Naive thymus-derived CD4-positive, alpha-beta T cell (primary cell): Measurements from ENCODE around the gene SLC4A5. TPM values are rescaled to one million over a fixed set of nuclear protein-coding genes. Genes with fewer than 3 reads are reported as not detected.

Experiments
- ATAC-seq: fragments of 150-1000 bp; cut with Tn5 transposase; 2 replicates; pipeline ENCODE4 v1.10.0; 2021; ENCODE audit warnings: mild to moderate bottlenecking, moderate library complexity
- CTCF ChIA-PET: fragments of 350-600 bp; sonication (Branson Sonifier 250); formaldehyde crosslinking; loops from one replicate; lab custom pipeline; 2021; ENCODE audit warnings: antibody characterized with exemption; lab: Charles Lee
- POLR2A ChIA-PET: fragments of 350-600 bp; sonication (Branson Sonifier 250); formaldehyde crosslinking; loops from one replicate; lab custom pipeline; 2021; ENCODE audit warnings: antibody characterized with exemption, inconsistent platforms; lab: Charles Lee
- DNase-seq, 9 donors: peaks; one replicate each; pipeline versions ENCODE4 v3.0.0 to v3.0.0-alpha.2; 2020 to 2022; ENCODE audit warnings: mixed read lengths in 1 of 9
- H3K27ac ChIP-seq: one replicate; pipeline ENCODE4 v1.7.0; 2013; ENCODE audit warnings: mild to moderate bottlenecking, low read depth, low read length, moderate library complexity
- H3K27me3 ChIP-seq, 2 donors: one replicate each; pipeline ENCODE4 v1.7.0; 2013; ENCODE audit warnings: low read length in 2 of 2, mild to moderate bottlenecking in 2 of 2, moderate library complexity in 2 of 2; ENCODE audit not compliant: control insufficient read depth in 2 of 2, insufficient read depth in 2 of 2
- H3K36me3 ChIP-seq, 3 experiments: 1 replicate in 2 of 3; 2 replicates in 1 of 3; pipeline ENCODE4 v1.7.0; 2013; ENCODE audit warnings: low read length in 3 of 3, mild to moderate bottlenecking in 3 of 3, moderate library complexity in 1 of 3; ENCODE audit not compliant: insufficient read depth in 3 of 3, control insufficient read depth in 2 of 3
- H3K4me1 ChIP-seq, 2 donors: one replicate each; pipeline ENCODE4 v1.7.0; 2013; ENCODE audit warnings: low read length in 2 of 2, mild to moderate bottlenecking in 2 of 2, moderate library complexity in 1 of 2; ENCODE audit not compliant: control insufficient read depth in 2 of 2, insufficient read depth in 2 of 2
- H3K4me3 ChIP-seq: 2 replicates; pipeline ENCODE4 v1.7.0; 2013; ENCODE audit warnings: mild to moderate bottlenecking, low read length
- H3K9me3 ChIP-seq, 3 experiments: 1 replicate in 2 of 3; 2 replicates in 1 of 3; pipeline ENCODE4 v1.7.0; 2013; ENCODE audit warnings: low read length in 3 of 3; ENCODE audit not compliant: control insufficient read depth in 2 of 3
- H3K27ac Mint-ChIP-seq, 9 donors: one replicate each; pipeline ENCODE4 v1.8.0; 2020 to 2022; ENCODE audit warnings: mixed read lengths in 9 of 9, mild to moderate bottlenecking in 8 of 9, moderate library complexity in 5 of 9, inconsistent platforms in 2 of 9
- H3K27me3 Mint-ChIP-seq, 5 donors: one replicate each; pipeline ENCODE4 v1.8.0; 2021 to 2022; ENCODE audit warnings: mixed read lengths in 5 of 5, mild to moderate bottlenecking in 1 of 5
- H3K36me3 Mint-ChIP-seq, 5 donors: one replicate each; pipeline ENCODE4 v1.8.0; 2020 to 2022; ENCODE audit warnings: mixed read lengths in 5 of 5, mild to moderate bottlenecking in 3 of 5, inconsistent platforms in 1 of 5
- H3K4me1 Mint-ChIP-seq, 7 donors: one replicate each; pipeline ENCODE4 v1.8.0; 2020 to 2022; ENCODE audit warnings: mixed read lengths in 7 of 7, mild to moderate bottlenecking in 3 of 7, inconsistent platforms in 1 of 7
- H3K4me3 Mint-ChIP-seq, 10 donors: one replicate each; pipeline ENCODE4 v1.8.0; 2020 to 2022; ENCODE audit warnings: mild to moderate bottlenecking in 10 of 10, mixed read lengths in 10 of 10, moderate library complexity in 6 of 10, inconsistent platforms in 2 of 10
- H3K9me3 Mint-ChIP-seq, 11 donors: one replicate each; pipeline ENCODE4 v1.8.0; 2020 to 2022; ENCODE audit warnings: mixed read lengths in 11 of 11, mild to moderate bottlenecking in 4 of 11, inconsistent platforms in 1 of 11, moderate library complexity in 1 of 11
- intact Hi-C, 2 donors: fragments of 100-400 bp; cut with micrococcal nuclease; formaldehyde crosslinking; loops; one replicate each; pipeline ENCODE4 v1.15.1; 2023
- polyA plus RNA-seq, 2 donors: library from polyadenylated mRNA; unstranded; fragments of 300-500 nt; fragmentation: Illumina TruSeq; gene quantifications; one replicate each; pipeline ENCODE4 v1.2.3, GENCODE V29; 2021
- total RNA-seq, 6 experiments: library from RNA in 5 of 6; stranded (reverse) in 5 of 6; gene quantifications; 1 replicate in 5 of 6; 2 replicates in 1 of 6; pipeline ENCODE4 v1.2.3 and lab custom pipeline; 2021 to 2026

SLC4A5 gene
- total and polyA plus RNA-seq, 7 experiments from 2014 or later: 0.59 to 20.8 (median 14.8) TPM

GRCh38 chr2:74321737-74322136 lies 21.5 kb downstream of the SLC4A5 start:
- intact Hi-C loops: loop anchor here in 1 of 2 donors (5.0 kb wide), 1 partner anchor 39 kb away; no protein-coding TSS in a partner anchor
- peaks cover 0 to 7% (median 0%) of the 10 kb centered on the region in 5 donors for H3K27me3 Mint-ChIP-seq
- H3K36me3 Mint-ChIP-seq: peaks cover 0 to 49% (median 29%) of the 10 kb centered on the region in 5 donors
- H3K27ac Mint-ChIP-seq: no peak overlapping the region
- Histone ChIP-seq H3K36me3 (no peaks in the 10 kb centered on the region), H3K27ac (no peak overlapping the region), H3K4me3 (no peak overlapping the region), H3K27me3 (no peaks in the 10 kb centered on the region), H3K9me3 (no peaks in the 10 kb centered on the region), H3K4me1 (no peaks in the 10 kb centered on the region)
- H3K4me3 Mint-ChIP-seq: no peak overlapping the region
- ChIA-PET POLR2A (no interaction called here), CTCF (interaction anchor here (0.6 kb wide), 1 partner anchor 67 kb away, joined by 4 read pairs; no protein-coding TSS in a partner anchor)
- ATAC-seq (no peak), DNase-seq (no peak)
- no peaks in the 10 kb centered on the region for H3K9me3 Mint-ChIP-seq
- peaks cover 0 to 4% (median 0%) of the 10 kb centered on the region in 7 donors for H3K4me1 Mint-ChIP-seq

GRCh38 chr2:74317701-74318100 lies 25.5 kb downstream of the SLC4A5 start:
- Histone ChIP-seq H3K27ac (no peak overlapping the region), H3K27me3 (no peaks in the 10 kb centered on the region), H3K4me3 (no peak overlapping the region), H3K4me1 (no peaks in the 10 kb centered on the region), H3K9me3 (no peaks in the 10 kb centered on the region), H3K36me3 (peaks cover 0 to 4% (median 0%) of the 10 kb centered on the region in 3 experiments)
- Mint-ChIP-seq H3K27ac (peak overlapping the region in 1 of 9 donors; percentile 14), H3K9me3 (no peaks in the 10 kb centered on the region), H3K4me3 (no peak overlapping the region), H3K27me3 (peaks cover 0 to 6% (median 0%) of the 10 kb centered on the region in 5 donors), H3K36me3 (peaks cover 0 to 58% (median 46%) of the 10 kb centered on the region in 5 donors), H3K4me1 (peaks cover 0 to 6% (median 0%) of the 10 kb centered on the region in 7 donors)
- DNase-seq: no peak
- intact Hi-C loops: no loop called here
- ChIA-PET POLR2A (no interaction called here), CTCF (no interaction called here)
- ATAC-seq: no peak

GRCh38 chr2:74316627-74317295 lies 26.5 kb downstream of the SLC4A5 start:
- CTCF ChIA-PET: no interaction called here
- Histone ChIP-seq H3K4me1 (no peaks in the 10 kb centered on the region), H3K9me3 (no peaks in the 10 kb centered on the region), H3K36me3 (peaks cover 0 to 4% (median 0%) of the 10 kb centered on the region in 3 experiments), H3K27ac (no peak overlapping the region), H3K27me3 (no peaks in the 10 kb centered on the region), H3K4me3 (no peak overlapping the region)
- Mint-ChIP-seq H3K4me3 (no peak overlapping the region), H3K27me3 (peaks cover 0 to 4% (median 0%) of the 10 kb centered on the region in 5 donors), H3K36me3 (peaks cover 0 to 58% (median 47%) of the 10 kb centered on the region in 5 donors), H3K9me3 (no peaks in the 10 kb centered on the region), H3K4me1 (peaks cover 0 to 6% (median 0%) of the 10 kb centered on the region in 7 donors), H3K27ac (no peak overlapping the region)
- DNase-seq (no peak), ATAC-seq (no peak)
- POLR2A ChIA-PET: interaction anchor here (0.6 kb wide), 1 partner anchor 51 kb away, joined by 4 read pairs; no protein-coding TSS in a partner anchor
- intact Hi-C loops: no loop called here

- Histone ChIP-seq H3K4me3 (no peak overlapping the region), H3K4me1 (no peaks in the 10 kb centered on the region), H3K27ac (no peak overlapping the region), H3K27me3 (no peaks in the 10 kb centered on the region), H3K36me3 (peaks cover 0 to 4% (median 0%) of the 10 kb centered on the region in 3 experiments), H3K9me3 (no peaks in the 10 kb centered on the region)
- no peak for DNase-seq
- Mint-ChIP-seq H3K36me3 (peaks cover 0 to 50% (median 43%) of the 10 kb centered on the region in 5 donors), H3K27ac (no peak overlapping the region), H3K4me3 (no peak overlapping the region), H3K4me1 (peaks cover 0 to 6% (median 0%) of the 10 kb centered on the region in 7 donors), H3K9me3 (no peaks in the 10 kb centered on the region), H3K27me3 (peaks cover 0 to 12% (median 0%) of the 10 kb centered on the region in 5 donors)
- ChIA-PET POLR2A (interaction anchor here (0.5 kb wide), 1 partner anchor 14 kb away, joined by 3 read pairs; no protein-coding TSS in a partner anchor), CTCF (interaction anchor here (0.7 kb wide), 1 partner anchor 9 kb away, joined by 3 read pairs; no protein-coding TSS in a partner anchor)
- ATAC-seq: no peak
- intact Hi-C loops: no loop called here
These were observed 29.1 kb downstream of the SLC4A5 start for GRCh38 chr2:74314107-74314506.

- Mint-ChIP-seq H3K4me1 (peaks cover 0 to 6% (median 0%) of the 10 kb centered on the region in 7 donors), H3K4me3 (no peak overlapping the region), H3K27ac (no peak overlapping the region), H3K9me3 (no peaks in the 10 kb centered on the region), H3K36me3 (peaks cover 0 to 51% (median 43%) of the 10 kb centered on the region in 5 donors), H3K27me3 (peaks cover 0 to 12% (median 0%) of the 10 kb centered on the region in 5 donors)
- intact Hi-C loops: no loop called here
- Histone ChIP-seq H3K9me3 (no peaks in the 10 kb centered on the region), H3K27ac (no peak overlapping the region), H3K4me1 (no peaks in the 10 kb centered on the region), H3K27me3 (no peaks in the 10 kb centered on the region), H3K4me3 (no peak overlapping the region), H3K36me3 (peaks cover 0 to 4% (median 0%) of the 10 kb centered on the region in 3 experiments)
- ATAC-seq (no peak), DNase-seq (no peak)
- ChIA-PET POLR2A (interaction anchor here (0.5 kb wide), 1 partner anchor 15 kb away, joined by 3 read pairs; no protein-coding TSS in a partner anchor), CTCF (no interaction called here)
These were observed 29.7 kb downstream of the SLC4A5 start for GRCh38 chr2:74313497-74313896.

GRCh38 chr2:74312913-74313312 lies 30.3 kb downstream of the SLC4A5 start:
- Mint-ChIP-seq H3K4me1 (peaks cover 0 to 6% (median 0%) of the 10 kb centered on the region in 7 donors), H3K27me3 (peaks cover 0 to 14% (median 0%) of the 10 kb centered on the region in 5 donors), H3K27ac (no peak overlapping the region), H3K9me3 (no peaks in the 10 kb centered on the region), H3K4me3 (no peak overlapping the region), H3K36me3 (peaks cover 0 to 55% (median 43%) of the 10 kb centered on the region in 5 donors)
- H3K9me3 ChIP-seq: no peaks in the 10 kb centered on the region
- H3K27me3 ChIP-seq: no peaks in the 10 kb centered on the region
- no peak overlapping the region for H3K4me3 ChIP-seq
- intact Hi-C loops: no loop called here
- ATAC-seq (no peak), DNase-seq (no peak)
- POLR2A ChIA-PET: no interaction called here
- CTCF ChIA-PET: no interaction called here
- H3K36me3 ChIP-seq: peaks cover 0 to 4% (median 0%) of the 10 kb centered on the region in 3 experiments
- no peak overlapping the region for H3K27ac ChIP-seq
- H3K4me1 ChIP-seq: no peaks in the 10 kb centered on the region
